ENCODE results near the gene CFAP90.

The CFAP90 gene

DNA sequence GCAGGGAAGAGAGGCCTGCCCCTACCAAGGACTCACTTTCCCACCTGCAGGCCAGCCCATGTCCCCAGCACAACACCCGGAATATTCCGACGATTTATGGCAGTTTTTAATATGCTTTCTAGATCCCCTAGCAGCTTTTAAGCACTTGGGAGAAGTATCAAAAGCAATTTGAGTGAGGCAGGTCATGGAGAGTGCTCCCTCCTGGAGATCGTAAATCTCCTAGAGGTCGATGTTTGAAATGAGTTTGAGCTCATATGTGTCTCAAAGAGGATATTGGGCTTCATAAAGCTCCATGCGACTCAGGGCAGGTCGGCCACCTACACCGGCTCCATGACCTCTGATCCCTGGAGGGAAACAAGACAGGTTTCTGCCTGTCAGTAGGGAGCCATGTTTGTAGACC lies 27.3 kb downstream of the CFAP90 start:
- no peak for DNase-seq (ENCODE audit: low read depth in 2 of 2, low spot score in 1 of 2)

DNA sequence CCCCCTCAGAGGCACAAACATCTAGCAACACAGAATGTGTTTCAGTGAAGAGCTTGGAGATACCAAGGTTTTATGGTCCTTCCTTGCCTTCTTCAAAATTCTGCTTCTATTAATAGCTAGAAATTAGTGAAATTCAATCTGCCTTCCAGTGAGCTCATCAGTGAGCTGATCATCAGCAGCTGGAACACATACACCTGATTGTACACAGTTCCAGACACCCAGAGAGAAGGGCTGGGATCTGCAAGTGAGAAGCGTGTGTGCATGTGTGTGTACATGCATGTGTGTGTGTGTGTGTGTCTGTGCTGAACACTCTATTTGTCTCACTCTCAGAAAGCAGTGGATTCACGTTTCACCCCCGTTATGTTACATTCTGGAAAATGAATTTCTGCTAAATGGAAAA lies 28.5 kb downstream of the CFAP90 start:
- DNase-seq (ENCODE audit: low read depth in 2 of 2, low spot score in 1 of 2): no peak

DNA sequence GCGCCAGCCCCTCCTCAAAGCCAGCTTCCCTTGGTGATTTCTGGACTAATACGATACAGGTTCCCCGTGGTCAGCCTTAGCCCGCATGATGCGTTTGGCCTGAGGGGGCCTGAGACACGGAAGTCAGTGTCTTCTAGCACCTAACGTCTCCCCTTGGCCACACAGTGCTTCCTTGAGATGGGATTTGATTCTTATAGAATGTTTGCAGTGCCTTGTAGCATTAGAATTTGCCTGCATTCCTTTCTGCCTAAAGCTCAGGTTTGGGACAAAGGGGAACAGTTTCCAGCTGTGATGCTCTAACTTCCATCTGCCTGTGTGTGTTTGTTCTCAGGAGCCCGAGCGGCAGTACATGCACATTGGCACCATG lies 34.4 kb downstream of the CFAP90 start:
- no peak for DNase-seq (ENCODE audit: low read depth in 2 of 2, low spot score in 1 of 2)

DNA sequence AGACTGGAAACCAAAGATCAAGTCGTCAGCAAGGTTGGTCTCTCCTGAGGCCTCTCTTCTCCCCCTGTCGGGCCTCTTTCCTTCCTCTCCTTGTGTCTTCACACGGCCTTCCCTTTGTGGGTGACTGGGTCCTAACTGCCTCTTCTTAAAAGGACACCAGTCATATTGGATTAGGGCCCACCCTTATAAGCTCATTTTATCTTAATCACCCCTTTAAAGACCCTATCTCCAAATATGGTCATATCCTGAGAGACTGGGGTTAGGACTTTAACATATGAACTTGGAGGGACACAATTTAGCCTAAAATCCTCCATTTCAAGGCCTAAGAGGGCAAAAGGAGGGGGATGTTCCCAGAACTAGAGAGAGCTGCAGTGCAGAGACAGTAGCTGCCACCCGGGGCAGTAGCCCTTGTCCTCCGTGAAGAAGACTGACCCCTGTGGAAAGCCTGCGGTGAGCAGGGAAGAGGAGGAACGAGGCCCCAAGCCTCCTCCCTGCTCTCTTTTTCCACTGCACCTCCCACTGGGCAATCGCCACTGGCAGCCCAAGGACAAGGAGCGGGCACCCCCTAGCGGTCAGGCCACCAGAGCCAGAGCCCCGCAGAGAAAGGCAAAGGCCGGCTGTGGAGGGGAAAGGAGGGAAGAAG lies 34.9 kb downstream of the CFAP90 start:
- DNase-seq (ENCODE audit: low read depth in 2 of 2, low spot score in 1 of 2): peak in 1 of 2 donors; percentile 44

DNA sequence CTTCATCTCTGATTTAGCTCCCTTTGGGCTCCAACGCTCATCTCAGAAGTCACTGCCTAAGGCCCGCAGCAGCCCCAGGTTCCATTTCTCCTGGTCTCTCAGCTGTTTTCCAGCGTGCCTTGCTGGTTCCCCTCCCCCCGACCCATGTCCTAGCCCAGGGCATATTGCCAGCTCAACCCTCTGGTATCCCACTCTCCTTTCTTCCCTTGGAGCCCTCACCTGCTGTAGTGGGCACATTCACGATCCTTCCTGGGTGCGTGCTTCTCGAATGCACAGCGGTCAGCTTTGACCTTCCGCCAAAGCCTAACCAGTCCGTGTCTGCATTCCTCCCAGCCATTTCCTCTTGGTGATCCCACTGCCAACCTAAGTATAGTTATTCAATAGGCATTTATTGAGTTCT lies 36.1 kb downstream of the CFAP90 start:
- DNase-seq (ENCODE audit: low read depth in 2 of 2, low spot score in 1 of 2): no peak

DNA sequence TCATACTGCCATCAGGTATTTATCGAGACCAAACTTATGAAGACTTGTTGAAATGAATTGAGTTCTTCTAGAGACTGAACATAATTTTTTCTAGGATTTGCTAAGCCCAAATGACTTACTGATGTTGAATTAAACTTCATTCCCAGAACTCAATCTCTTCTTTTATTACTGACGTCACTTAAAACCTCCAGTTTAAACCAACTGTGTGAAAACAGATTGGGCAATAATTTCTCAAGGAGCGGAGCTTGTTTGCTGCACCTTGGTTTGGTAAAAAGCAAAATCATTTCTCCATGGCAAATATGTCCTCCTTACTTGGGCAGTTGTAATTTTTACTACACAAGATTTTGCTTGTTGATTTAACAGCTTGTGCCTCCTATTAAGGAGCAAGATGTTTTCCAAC lies 37.4 kb downstream of the CFAP90 start:
- no peak for DNase-seq (ENCODE audit: low read depth in 2 of 2, low spot score in 1 of 2)

DNA sequence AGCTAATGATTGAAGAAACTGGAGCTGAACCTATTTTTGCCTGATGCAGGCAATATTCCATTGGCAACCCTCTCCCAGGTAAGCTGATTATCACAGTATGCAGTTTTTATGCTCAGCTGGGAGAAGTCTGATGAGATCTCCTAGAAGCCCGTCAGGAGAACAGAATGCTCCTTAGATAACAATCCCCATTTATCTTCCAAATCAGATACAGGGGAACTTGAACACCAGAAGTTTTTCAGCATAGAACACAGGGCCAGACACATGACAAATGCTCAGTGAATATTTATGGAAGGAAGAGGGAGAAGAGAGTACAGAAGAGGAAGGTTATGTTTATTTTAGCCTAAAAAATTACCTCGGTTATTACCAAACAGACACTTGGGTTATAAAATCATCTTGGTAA lies 37.9 kb downstream of the CFAP90 start:
- no peak for DNase-seq (ENCODE audit: low read depth in 2 of 2, low spot score in 1 of 2)

DNA sequence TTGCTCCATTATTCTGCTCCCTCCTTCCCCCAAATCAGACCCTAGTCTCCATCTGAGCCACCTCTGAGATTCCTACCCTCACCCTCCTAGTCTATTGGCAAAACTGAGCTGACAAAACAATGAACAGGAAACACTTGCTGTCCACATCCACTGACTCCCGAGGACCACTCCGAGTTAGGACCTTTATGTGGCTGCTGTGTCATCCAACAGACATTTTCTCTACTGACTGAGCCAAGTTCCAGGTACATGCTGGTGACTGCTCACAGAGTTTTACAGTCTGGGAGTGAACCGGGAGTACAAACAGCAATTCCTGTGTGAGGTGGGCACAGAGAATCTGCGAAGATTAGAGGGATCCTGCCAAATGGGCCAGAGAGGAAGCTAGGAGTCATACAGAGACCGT lies 39.2 kb downstream of the CFAP90 start:
- DNase-seq (ENCODE audit: low read depth in 2 of 2, low spot score in 1 of 2): no peak

DNA sequence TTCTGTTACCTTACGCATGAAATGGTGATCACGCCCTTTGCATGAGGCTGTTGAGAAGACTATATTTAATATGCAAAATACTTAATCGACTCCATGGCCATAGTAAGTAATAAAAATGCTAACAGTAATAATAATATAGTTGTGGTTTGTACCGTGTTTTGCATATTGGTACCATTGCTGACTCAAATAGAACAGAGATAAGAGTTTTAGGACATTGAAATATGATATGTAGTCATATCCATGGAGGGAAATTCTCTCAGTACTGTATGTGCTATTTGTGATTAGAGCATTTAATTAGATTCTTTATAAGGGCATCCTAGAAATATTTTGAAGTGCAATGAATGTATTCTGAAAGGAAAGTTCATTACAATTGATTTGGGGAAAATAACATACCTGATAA lies 41.9 kb downstream of the CFAP90 start:
- no peak for DNase-seq (ENCODE audit: low read depth in 2 of 2, low spot score in 1 of 2)

DNA sequence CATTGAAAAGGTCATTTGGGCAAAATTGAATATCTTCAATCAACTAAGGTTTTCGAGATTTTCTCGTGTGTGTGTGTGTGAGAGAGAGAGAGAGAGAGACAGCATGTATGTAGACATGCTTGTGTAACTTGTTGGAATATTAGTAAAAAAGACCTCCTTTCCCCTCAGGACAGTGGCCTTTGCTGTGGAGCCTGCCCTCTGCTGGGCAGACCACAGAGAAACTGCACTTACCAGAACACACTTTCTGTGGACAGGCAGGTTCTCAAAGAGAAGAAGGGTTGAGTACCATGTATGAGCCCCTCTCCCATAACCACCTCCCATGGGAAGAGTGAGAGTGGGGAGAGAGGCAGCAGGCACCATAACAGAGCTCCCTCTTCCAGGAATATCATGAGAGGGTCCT lies 45.6 kb downstream of the CFAP90 start:
- no peak for DNase-seq (ENCODE audit: low read depth in 2 of 2, low spot score in 1 of 2)

DNA sequence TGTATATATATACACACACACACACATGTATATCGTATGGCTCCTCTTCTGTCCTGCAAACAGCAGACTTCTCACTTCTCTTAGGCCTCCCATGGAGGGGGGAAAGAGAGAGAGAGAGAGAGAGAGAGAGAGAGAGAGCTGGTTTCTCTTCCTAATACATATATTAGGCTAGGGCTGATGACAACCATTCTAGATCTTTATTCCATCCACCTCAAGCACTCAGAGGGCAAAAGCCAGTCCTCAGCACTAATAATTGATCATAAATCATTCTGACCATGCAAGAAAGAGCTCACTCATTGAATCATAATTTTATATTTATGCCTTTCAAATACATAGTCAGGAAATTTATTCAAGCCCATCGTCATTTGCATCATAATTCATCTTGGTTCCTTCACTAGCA lies 47.0 kb downstream of the CFAP90 start:
- no peak for DNase-seq (ENCODE audit: low read depth in 2 of 2, low spot score in 1 of 2)

DNA sequence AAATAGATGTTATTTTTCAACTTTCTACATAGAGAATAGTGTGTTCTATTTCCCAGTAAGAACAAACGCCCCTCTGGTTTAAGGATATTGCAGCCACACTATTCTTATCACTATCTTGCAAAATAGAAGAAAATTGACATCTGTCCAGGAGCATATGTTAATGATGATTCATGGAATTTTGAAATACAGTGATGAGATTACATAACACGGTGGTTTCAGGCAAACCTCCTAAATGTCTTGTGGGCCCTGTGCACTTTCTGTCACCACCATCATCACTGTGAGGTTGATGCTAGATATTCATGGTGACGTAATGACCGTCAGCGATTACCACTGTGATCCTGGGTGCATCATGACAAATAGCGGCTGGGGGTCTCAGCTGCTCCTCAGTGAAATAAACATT lies 48.1 kb downstream of the CFAP90 start:
- DNase-seq (ENCODE audit: low read depth in 2 of 2, low spot score in 1 of 2): no peak

DNA sequence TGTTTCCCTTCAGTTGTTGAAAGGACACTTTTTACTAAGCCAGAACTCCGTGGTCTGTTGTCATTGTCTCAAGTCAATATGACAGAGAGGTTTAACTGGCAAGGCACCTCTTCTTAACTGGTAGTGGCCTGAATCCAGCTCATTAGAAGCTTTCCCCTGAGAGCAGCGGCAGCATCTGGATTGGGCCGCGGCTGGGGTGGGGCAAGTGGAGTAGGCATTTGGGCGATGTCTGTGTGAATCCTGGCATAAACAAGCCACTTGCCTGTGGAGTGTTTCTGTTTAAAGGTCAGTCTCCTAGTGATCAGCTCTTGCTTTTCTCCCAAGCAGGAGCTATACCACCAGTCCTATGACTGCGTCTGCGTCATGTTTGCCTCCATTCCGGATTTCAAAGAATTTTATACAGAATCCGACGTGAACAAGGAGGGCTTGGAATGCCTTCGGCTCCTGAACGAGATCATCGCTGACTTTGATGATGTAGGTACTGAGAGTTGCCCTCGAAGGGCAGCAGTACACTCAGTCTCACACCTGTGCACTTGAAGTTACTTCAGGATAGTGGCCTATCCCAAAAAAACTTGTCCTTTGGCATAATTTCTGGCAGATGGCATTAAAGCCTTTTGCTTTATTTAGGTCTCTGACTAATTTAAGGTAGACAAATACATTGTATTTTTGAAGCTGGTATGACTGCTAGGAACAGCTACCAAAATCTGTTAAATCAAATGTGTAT lies 48.9 kb downstream of the CFAP90 start:
- DNase-seq (ENCODE audit: low read depth in 2 of 2, low spot score in 1 of 2): no peak

DNA sequence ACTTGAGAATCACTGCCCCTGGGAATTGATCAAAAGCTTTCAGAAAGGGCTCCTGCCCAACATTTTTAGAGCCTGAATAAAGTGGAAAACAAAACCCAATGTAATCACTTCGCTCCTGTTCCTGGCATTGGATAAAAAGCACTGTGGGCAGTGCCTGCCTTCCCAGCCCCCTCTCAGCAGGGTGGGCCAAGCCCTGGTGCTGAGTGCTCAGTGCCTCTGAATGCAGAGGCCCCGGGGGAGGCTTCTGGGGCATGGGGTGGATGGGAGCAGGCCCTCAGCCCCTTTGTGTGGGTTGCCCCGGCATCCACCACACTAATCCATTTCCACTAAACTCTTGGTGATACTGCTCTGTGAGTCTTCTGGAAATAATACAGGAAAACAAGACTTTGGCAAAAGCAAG lies 55.6 kb downstream of the CFAP90 start:
- DNase-seq (ENCODE audit: low read depth in 2 of 2, low spot score in 1 of 2): no peak

DNA sequence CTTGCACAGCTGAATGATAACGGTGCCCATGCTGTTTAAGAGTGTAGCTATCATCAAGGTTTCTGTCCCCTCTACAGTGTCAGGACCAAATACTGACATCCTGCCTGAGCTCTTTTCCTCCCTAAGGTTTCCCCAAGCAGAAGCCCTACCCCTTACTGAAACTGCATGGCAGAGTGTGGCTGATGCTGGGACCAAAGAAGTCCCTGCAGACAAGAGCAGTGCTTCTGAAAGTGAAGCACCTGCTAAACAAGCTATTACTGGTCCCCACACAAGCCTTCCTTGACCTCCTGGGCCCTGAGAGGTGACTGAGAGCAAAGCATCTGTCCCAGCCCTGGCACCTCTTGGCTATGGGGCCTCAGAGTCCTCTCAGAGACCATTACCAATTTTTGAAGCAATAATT lies 56.1 kb downstream of the CFAP90 start:
- no peak for DNase-seq (ENCODE audit: low read depth in 2 of 2, low spot score in 1 of 2)

DNA sequence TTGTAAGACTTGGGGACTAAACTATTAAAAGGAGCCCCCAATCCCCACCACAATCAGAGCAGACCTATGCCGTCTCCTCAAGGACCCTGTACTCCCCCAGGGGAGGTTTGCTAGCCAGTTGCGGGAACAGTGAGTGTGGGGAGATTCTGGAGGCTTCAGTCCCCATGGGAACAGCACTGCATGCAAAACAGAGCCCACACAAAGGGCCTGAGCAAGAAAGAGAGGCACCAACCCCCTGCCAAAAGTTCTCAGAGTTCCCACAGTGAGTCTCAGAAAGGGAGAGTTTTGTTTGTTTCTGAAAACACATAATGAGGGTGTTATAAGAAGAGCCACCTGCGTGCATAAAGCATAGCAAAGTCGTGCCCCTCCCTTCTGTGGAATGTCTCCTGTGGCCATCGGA lies 56.6 kb downstream of the CFAP90 start:
- DNase-seq (ENCODE audit: low read depth in 2 of 2, low spot score in 1 of 2): no peak

DNA sequence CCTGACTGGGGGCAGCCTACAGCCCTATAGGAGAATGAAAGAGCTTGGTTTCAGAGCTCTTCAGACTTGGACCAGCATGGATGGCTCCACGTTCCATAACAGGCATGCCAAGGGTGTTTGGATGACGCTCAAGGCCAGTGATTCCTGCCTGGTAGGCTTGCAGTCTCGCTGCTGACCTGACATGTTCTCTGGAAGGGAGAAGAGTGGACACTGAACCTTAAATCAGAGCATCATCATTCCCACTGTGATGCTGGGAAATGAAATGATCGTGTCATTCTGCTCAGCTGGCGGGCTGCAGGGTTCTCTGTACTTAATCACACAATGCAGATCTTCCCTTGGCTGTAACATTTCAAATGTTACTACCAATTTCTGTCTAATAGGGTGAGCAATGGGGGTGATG lies 57.0 kb downstream of the CFAP90 start:
- DNase-seq (ENCODE audit: low read depth in 2 of 2, low spot score in 1 of 2): no peak

DNA sequence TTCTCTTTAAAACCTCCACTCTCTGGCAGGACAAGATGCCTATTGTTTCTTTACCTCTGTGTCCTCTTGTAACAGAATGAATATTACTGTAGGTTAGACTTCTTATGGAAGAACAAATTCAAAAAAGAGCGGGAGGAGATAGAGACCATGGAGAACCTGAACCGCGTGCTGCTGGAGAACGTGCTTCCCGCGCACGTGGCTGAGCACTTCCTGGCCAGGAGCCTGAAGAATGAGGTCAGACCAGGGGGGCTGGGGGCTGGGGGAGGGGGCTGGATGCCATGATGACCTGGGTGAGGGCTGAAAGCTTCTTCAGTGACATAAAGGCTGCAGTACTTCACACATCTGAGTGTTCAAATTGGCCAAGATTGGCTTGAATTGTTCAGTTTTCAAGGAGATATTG lies 61.4 kb downstream of the CFAP90 start:
- DNase-seq (ENCODE audit: low read depth in 2 of 2, low spot score in 1 of 2): no peak

DNA sequence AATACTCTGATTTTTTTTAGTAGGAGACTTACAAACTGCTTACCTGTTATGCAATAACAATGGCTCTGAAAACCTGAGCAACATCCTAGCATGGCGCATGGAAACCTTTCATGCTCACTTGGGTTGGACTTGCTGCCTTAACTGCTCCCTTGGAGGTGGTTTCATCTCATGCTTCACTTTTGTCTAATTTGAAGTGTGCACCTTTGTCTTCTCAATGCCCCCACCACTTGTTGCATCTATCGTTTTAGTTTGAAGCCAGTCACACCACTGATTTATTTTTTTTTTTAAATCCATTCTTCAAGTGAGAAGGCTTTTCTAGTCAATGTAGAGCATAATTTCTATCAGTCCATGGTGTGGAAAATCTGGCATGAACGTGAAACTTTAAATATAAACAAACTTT lies 63.2 kb downstream of the CFAP90 start:
- DNase-seq (ENCODE audit: low read depth in 2 of 2, low spot score in 1 of 2): no peak

DNA sequence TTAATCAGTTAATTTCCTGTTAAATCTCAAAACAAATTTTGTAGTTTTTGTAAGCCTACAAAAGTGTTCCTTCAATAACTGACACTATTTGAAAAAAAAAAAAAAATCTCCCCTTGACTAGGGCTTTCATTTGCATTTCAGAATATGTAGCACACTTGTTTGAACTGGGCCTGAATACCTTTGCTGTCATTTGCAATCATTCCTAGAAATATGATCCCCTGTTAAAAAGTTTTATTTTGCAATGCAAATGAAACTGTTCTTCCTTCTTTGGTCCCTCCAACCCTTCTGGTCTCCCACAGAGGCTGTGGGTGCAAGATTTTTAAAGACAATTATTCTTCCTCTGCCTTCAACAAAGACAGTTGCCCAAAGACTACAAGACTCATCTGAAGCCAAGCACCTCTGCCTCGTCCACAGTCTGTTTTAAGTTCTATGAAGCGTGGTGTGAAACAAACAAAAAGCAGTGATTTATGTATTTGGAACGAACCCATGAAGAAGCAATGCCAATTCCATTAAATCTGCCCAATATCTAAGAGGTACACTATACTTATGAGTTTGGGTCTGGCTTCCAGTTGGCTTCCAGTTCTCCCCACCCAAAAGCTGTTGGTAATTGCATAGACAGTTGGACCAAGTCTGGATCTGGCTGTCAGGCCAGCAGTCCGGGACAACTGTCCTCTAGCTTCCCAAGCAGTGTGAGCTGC lies 66.1 kb downstream of the CFAP90 start:
- no peak for DNase-seq (ENCODE audit: low read depth in 2 of 2, low spot score in 1 of 2)

DNA sequence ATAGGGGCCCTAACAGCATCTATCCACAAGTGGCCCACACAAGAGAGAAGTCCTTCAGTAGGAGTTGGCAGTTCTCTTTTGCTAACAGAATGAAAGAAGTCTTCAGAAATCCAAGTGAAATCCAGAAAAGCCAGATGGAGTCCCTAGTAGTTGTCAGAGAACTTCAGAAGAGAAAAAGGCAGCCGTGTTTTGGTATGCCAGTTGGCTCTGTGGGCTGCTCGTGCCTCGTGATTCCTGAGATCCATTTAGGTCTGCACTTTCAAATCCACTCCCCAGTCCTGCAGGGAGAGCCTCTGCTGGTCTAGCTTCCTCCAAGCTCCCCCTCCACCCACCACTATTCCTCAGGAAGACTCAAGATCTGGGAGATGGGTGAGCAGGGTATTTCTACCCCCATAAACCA lies 69.0 kb downstream of the CFAP90 start:
- no peak for DNase-seq (ENCODE audit: low read depth in 2 of 2, low spot score in 1 of 2)

Measured in stimulated activated CD8-positive, alpha-beta memory T cell treated with anti-CD3 and anti-CD28 coated beads, Interleukin-4, amount 100 ng/mL, for 1 hour (primary cell).